ENCODE data around the gene PSMD7. TPM values are rescaled to one million over a fixed set of nuclear protein-coding genes. Genes with fewer than 3 reads are reported as not detected.

PSMD7 gene
- total and polyA plus RNA-seq, 10 of the 15 experiments (the other 5 are each of a cell fraction or from before 2014, with no cell fraction given) = 64.3 to 199 (median 100) TPM

DNA sequence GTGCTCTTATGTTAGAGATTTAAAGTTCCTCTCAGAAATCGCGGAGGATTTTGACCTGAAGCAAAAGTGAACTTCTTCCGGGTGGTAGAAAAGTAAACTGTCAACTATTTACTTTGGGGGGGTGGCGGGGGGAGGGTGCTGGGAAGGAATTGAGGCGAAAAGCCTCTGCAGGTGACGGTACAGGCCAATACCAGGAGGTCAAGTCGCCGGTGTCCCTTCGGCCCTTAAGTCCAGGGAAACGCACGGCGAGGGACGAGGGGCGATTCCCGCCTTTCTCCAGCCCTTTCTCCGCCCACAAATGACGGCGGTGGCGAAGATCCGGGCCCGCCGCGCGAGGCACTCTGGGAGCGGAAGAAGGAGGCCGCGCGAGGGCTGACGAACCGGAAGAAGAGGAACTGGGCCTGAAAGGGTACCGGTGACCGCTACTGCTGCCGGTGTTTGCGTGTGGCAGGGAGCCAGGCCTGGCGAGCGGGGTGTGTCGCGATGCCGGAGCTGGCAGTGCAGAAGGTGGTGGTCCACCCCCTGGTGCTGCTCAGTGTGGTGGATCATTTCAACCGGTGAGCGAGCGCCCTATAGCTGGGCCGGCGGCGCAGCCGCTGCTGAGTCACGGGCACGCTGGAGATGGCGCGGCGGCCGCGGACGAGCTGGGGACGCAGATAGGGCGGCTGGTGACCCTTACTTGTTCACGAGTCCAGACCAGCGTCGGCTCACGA, at the start of gene PSMD7 (continued):
- TF ChIP-seq, protein P1, sequence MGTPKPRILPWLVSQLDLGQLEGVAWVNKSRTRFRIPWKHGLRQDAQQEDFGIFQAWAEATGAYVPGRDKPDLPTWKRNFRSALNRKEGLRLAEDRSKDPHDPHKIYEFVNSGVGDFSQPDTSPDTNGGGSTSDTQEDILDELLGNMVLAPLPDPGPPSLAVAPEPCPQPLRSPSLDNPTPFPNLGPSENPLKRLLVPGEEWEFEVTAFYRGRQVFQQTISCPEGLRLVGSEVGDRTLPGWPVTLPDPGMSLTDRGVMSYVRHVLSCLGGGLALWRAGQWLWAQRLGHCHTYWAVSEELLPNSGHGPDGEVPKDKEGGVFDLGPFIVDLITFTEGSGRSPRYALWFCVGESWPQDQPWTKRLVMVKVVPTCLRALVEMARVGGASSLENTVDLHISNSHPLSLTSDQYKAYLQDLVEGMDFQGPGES (IDR thresholded peaks at IDR 0.05) = no peak
- TF ChIP-seq, protein P2, sequence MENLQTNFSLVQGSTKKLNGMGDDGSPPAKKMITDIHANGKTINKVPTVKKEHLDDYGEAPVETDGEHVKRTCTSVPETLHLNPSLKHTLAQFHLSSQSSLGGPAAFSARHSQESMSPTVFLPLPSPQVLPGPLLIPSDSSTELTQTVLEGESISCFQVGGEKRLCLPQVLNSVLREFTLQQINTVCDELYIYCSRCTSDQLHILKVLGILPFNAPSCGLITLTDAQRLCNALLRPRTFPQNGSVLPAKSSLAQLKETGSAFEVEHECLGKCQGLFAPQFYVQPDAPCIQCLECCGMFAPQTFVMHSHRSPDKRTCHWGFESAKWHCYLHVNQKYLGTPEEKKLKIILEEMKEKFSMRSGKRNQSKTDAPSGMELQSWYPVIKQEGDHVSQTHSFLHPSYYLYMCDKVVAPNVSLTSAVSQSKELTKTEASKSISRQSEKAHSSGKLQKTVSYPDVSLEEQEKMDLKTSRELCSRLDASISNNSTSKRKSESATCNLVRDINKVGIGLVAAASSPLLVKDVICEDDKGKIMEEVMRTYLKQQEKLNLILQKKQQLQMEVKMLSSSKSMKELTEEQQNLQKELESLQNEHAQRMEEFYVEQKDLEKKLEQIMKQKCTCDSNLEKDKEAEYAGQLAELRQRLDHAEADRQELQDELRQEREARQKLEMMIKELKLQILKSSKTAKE (IDR thresholded peaks at IDR 0.05; ENCODE audit: low read depth, poor library complexity, severe bottlenecking) = no peak
- TF ChIP-seq, protein P3, sequence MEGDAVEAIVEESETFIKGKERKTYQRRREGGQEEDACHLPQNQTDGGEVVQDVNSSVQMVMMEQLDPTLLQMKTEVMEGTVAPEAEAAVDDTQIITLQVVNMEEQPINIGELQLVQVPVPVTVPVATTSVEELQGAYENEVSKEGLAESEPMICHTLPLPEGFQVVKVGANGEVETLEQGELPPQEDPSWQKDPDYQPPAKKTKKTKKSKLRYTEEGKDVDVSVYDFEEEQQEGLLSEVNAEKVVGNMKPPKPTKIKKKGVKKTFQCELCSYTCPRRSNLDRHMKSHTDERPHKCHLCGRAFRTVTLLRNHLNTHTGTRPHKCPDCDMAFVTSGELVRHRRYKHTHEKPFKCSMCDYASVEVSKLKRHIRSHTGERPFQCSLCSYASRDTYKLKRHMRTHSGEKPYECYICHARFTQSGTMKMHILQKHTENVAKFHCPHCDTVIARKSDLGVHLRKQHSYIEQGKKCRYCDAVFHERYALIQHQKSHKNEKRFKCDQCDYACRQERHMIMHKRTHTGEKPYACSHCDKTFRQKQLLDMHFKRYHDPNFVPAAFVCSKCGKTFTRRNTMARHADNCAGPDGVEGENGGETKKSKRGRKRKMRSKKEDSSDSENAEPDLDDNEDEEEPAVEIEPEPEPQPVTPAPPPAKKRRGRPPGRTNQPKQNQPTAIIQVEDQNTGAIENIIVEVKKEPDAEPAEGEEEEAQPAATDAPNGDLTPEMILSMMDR (IDR thresholded peaks at IDR 0.05 in 2 of 3, conservative IDR thresholded peaks at IDR 0.05 in 1 of 3; ENCODE audit: control insufficient read depth in 2 of 3, extremely low read depth in 1 of 3, insufficient read depth in 1 of 3, low read depth in 3 of 3, low read length in 3 of 3) = no peak
- 0 out of 2 replicates have a peak, but pooled peaks have one; percentile 10 for TF ChIP-seq JUNB (IDR thresholded peaks at IDR 0.05)
- TF ChIP-seq, protein P4, sequence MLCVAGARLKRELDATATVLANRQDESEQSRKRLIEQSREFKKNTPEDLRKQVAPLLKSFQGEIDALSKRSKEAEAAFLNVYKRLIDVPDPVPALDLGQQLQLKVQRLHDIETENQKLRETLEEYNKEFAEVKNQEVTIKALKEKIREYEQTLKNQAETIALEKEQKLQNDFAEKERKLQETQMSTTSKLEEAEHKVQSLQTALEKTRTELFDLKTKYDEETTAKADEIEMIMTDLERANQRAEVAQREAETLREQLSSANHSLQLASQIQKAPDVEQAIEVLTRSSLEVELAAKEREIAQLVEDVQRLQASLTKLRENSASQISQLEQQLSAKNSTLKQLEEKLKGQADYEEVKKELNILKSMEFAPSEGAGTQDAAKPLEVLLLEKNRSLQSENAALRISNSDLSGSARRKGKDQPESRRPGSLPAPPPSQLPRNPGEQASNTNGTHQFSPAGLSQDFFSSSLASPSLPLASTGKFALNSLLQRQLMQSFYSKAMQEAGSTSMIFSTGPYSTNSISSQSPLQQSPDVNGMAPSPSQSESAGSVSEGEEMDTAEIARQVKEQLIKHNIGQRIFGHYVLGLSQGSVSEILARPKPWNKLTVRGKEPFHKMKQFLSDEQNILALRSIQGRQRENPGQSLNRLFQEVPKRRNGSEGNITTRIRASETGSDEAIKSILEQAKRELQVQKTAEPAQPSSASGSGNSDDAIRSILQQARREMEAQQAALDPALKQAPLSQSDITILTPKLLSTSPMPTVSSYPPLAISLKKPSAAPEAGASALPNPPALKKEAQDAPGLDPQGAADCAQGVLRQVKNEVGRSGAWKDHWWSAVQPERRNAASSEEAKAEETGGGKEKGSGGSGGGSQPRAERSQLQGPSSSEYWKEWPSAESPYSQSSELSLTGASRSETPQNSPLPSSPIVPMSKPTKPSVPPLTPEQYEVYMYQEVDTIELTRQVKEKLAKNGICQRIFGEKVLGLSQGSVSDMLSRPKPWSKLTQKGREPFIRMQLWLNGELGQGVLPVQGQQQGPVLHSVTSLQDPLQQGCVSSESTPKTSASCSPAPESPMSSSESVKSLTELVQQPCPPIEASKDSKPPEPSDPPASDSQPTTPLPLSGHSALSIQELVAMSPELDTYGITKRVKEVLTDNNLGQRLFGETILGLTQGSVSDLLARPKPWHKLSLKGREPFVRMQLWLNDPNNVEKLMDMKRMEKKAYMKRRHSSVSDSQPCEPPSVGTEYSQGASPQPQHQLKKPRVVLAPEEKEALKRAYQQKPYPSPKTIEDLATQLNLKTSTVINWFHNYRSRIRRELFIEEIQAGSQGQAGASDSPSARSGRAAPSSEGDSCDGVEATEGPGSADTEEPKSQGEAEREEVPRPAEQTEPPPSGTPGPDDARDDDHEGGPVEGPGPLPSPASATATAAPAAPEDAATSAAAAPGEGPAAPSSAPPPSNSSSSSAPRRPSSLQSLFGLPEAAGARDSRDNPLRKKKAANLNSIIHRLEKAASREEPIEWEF (IDR thresholded peaks at IDR 0.05; ENCODE audit: insufficient replicate concordance, low read depth, low read length) = no peak
- peak; percentile 37 for TF ChIP-seq SIX5 (IDR thresholded peaks at IDR 0.05; ENCODE audit: low read depth, low read length, severe bottlenecking)
- TF ChIP-seq CREM (IDR thresholded peaks at IDR 0.05; ENCODE audit: low read depth) = peak; percentile 74
- peak; percentile 43 for TF ChIP-seq MYC (IDR thresholded peaks at IDR 0.05; ENCODE audit: insufficient read depth, insufficient read length, insufficient replicate concordance, low read length, severe bottlenecking)
